Kidney (tissue), 14 donors: ENCODE data around the gene EEF1AKMT3. TPM values are rescaled to one million over a fixed set of nuclear protein-coding genes. Genes with fewer than 3 reads are reported as not detected.

ENCODE experiments used
- DNase-seq, 5 donors: peaks; one replicate each; pipeline ENCODE4 v3.0.0-alpha.2; 2013 to 2020
- FAIRE-seq: peaks from 2 replicates; lab custom pipeline; 2012; peaks lifted over from hg19 to GRCh38; lab: Jason Lieb, UNC
- H3K27ac ChIP-seq, 2 donors: one replicate each; pipeline ENCODE4 v1.7.0; 2013; ENCODE audit warnings: low read depth in 2 of 2, low read length in 2 of 2, inconsistent platforms in 1 of 2
- H3K27me3 ChIP-seq: one replicate; pipeline ENCODE4 v1.7.1; 2013; ENCODE audit warnings: low read length, inconsistent platforms; ENCODE audit not compliant: control insufficient read depth, insufficient read depth
- H3K36me3 ChIP-seq, 3 donors: one replicate each; pipeline versions ENCODE4 v1.7.0 to v1.7.1; 2013; ENCODE audit warnings: low read length in 3 of 3, control low read depth in 1 of 3, inconsistent platforms in 1 of 3; ENCODE audit not compliant: insufficient read depth in 3 of 3, control insufficient read depth in 2 of 3
- H3K4me1 ChIP-seq, 3 donors: one replicate each; pipeline versions ENCODE4 v1.7.0 to v1.7.1; 2013; ENCODE audit warnings: low read length in 3 of 3, inconsistent platforms in 1 of 3, low read depth in 1 of 3; ENCODE audit not compliant: control insufficient read depth in 2 of 3, insufficient read depth in 2 of 3
- H3K4me3 ChIP-seq, 3 donors: one replicate each; pipeline versions ENCODE4 v1.7.0 to v1.8.1; 2013; ENCODE audit warnings: low read length in 3 of 3, control low read depth in 1 of 3, inconsistent platforms in 1 of 3
- H3K9ac ChIP-seq, 3 donors: one replicate each; pipeline versions ENCODE4 v1.7.0 to v1.7.1; 2013; ENCODE audit warnings: low read length in 3 of 3, control low read depth in 1 of 3, inconsistent platforms in 1 of 3
- H3K9me3 ChIP-seq, 3 donors: one replicate each; pipeline versions ENCODE4 v1.7.0 to v1.7.1; 2013; ENCODE audit warnings: low read length in 3 of 3, control low read depth in 1 of 3, inconsistent platforms in 1 of 3; ENCODE audit not compliant: control insufficient read depth in 2 of 3, insufficient read depth in 1 of 3
- intact Hi-C: fragments of 100-400 bp; cut with DNase I; formaldehyde crosslinking; loops from one replicate; pipeline ENCODE4 v1.11.1; 2022
- polyA plus RNA-seq: library from polyadenylated mRNA; stranded (reverse); fragments of 350-450 nt; fragmentation: Illumina TruSeq; extraction: RNeasy Lipid Tissue Mini Kit (QIAGEN cat#74804); gene quantifications from one replicate; pipeline ENCODE4 v1.2.3, GENCODE V29; 2014; ENCODE audit warnings: low read depth, low replicate concordance; ENCODE audit not compliant: insufficient read depth
- total RNA-seq: library from RNA; stranded (reverse); fragmentation: NEBNext Ultra II Directional; extraction: Animal tissue kit (Norgen Biotek cat#: 25700); gene quantifications from one replicate; pipeline ENCODE4 v1.2.1, GENCODE V29; 2021
- TF ChIP-seq, protein P1 (sequence below): IDR thresholded peaks from 3 replicates; pipeline ENCODE4 v1.5.1; 2012; ENCODE audit warnings: mild to moderate bottlenecking, moderate library complexity, borderline replicate concordance; ENCODE audit not compliant: insufficient read depth; ENCODE audit errors: extremely low read depth
- donor health status: control.
- donor health status: control.
- donor health status: control.
- donor health status: control.
- donor health status: control.
- donor health status: DM: yes; HTN: yes; CAD: no.
- donor health status: Normal renal cell carcinoma (clear cell type).

The EEF1AKMT3 gene
- total and polyA plus RNA-seq, 2 donors from 2014 or later = 10.4 to 15.3 TPM

DNA sequence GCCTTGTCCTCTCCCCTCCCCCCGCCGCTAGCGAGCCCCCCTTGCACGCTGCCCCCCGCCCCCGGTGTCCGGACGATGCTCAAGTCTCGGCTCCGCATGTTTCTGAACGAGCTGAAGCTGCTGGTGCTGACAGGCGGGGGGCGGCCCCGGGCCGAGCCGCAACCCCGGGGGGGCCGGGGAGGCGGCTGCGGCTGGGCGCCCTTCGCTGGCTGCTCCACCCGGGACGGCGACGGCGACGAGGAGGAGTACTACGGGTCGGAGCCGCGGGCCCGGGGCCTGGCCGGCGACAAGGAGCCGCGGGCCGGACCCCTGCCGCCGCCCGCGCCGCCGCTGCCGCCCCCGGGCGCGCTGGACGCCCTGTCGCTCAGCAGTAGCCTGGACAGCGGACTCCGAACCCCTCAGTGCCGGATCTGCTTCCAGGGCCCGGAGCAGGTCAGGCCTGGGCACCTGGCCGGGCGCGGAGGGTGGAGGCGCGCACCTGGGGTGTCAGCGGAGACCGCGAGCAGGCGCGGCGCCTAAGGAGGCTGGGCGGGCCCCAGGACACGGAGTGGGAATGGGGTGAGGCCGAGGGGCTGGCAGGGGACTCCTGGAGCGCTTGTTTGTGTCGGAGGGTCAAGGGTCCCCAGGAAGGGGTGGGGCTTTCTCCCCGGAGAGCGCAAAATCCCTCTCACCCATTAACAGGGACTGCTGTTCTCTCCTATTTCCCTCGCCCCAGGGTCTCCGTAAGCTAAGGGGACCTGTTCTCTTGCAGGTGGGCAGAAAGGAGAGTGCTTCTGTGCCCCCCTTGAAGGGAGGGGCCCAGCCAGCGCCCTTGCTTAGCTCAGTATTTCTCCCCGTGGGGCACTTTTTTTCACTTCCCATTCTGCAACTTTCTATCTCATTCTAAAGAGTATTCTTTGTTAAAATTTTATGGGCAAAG is 16.7 kb upstream of the EEF1AKMT3 start:
- Histone ChIP-seq H3K9ac (peak overlapping the region in 2 of 3 donors; percentile 4 to 52), H3K36me3 (peaks cover 0 to 4% (median 4%) of the 10 kb centered on the region in 3 donors), H3K27me3 (no peaks in the 10 kb centered on the region), H3K9me3 (no peaks in the 10 kb centered on the region), H3K4me1 (peaks cover 4 to 20% (median 6%) of the 10 kb centered on the region in 3 donors), H3K4me3 (peak overlapping the region; percentile 42 to 73 (median 61)), H3K27ac (peak overlapping the region in 1 of 2 donors; percentile 63)
- DNase-seq = peak in 4 of 5 donors; percentile 54 to 84 (median 70)
- TF ChIP-seq, protein P1, sequence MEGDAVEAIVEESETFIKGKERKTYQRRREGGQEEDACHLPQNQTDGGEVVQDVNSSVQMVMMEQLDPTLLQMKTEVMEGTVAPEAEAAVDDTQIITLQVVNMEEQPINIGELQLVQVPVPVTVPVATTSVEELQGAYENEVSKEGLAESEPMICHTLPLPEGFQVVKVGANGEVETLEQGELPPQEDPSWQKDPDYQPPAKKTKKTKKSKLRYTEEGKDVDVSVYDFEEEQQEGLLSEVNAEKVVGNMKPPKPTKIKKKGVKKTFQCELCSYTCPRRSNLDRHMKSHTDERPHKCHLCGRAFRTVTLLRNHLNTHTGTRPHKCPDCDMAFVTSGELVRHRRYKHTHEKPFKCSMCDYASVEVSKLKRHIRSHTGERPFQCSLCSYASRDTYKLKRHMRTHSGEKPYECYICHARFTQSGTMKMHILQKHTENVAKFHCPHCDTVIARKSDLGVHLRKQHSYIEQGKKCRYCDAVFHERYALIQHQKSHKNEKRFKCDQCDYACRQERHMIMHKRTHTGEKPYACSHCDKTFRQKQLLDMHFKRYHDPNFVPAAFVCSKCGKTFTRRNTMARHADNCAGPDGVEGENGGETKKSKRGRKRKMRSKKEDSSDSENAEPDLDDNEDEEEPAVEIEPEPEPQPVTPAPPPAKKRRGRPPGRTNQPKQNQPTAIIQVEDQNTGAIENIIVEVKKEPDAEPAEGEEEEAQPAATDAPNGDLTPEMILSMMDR = no peak
- intact Hi-C loops = no loop called here
- no peak for FAIRE-seq

GRCh38 chr12:57756406-57757341 is 15.7 kb upstream of the EEF1AKMT3 start:
- intact Hi-C loops = no loop called here
- peak overlapping the region in 2 of 3 donors; percentile 34 to 52 for H3K9ac ChIP-seq
- peak overlapping the region; percentile 42 to 73 (median 61) for H3K4me3 ChIP-seq
- DNase-seq = peak in 3 of 5 donors; percentile 35 to 80 (median 58)
- no peaks in the 10 kb centered on the region for H3K27me3 ChIP-seq
- TF ChIP-seq, protein P1 = peak; percentile 35
- peaks cover 0 to 4% (median 4%) of the 10 kb centered on the region in 3 donors for H3K36me3 ChIP-seq
- H3K9me3 ChIP-seq = no peaks in the 10 kb centered on the region
- FAIRE-seq = no peak
- H3K27ac ChIP-seq = no peak overlapping the region
- H3K4me1 ChIP-seq = peaks cover 4 to 12% (median 6%) of the 10 kb centered on the region in 3 donors

DNA sequence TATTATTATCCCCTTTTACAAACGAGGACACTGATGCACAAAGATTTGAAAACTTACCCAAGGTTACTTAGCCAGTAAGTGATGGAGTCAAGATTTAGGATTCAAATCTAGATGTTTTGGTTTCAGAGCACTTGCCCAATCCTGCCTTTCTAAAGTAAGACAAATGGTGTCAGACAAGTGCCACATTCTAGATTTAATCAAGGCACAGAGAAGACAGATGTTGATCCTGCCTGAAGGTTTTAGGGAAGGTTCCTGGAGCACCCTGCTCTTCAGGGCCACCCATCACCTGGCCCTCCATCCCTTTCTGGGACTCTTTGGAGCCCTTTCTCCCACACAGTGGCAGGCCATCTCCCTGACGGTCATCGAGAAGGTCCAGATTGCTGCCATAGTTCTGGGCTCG is 14.6 kb upstream of the EEF1AKMT3 start:
- Histone ChIP-seq H3K27me3 (no peaks in the 10 kb centered on the region), H3K27ac (no peak overlapping the region), H3K9ac (no peak overlapping the region), H3K36me3 (peaks cover 4% of the 10 kb centered on the region in 3 donors), H3K9me3 (no peaks in the 10 kb centered on the region), H3K4me1 (peaks cover 2 to 9% (median 4%) of the 10 kb centered on the region in 3 donors), H3K4me3 (no peak overlapping the region)
- intact Hi-C loops = no loop called here
- no peak for FAIRE-seq
- no peak for DNase-seq
- TF ChIP-seq, protein P1 = no peak
